ENCODE data around the gene SPTY2D1.

The SPTY2D1 gene

GRCh38 chr11:18566406-18566805 lies 67.7 kb downstream of the SPTY2D1 start:
- no peak for DNase-seq (ENCODE audit: low read depth in 1 of 2, low spot score in 1 of 2)

DNA sequence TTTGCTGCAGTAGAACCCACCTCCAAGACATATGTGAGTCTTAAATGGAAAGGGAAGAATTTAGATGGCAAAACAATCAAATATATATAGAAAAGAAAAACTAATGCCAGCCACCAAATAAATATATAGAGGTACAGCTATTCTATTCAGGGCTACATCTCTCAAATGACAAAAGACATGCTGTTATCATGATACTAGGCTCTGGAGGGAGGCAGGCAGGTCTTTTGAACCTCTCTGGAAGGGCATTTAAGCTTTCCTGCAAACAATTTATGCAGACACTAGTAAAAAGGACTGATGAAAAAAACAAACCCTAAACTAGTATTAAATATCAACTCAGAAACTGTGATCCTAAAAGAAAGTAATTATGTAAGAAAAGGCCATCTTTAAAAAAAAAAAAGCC lies 70.0 kb downstream of the SPTY2D1 start:
- DNase-seq (ENCODE audit: low read depth in 1 of 2, low spot score in 1 of 2) = no peak

GRCh38 chr11:18563090-18563730 lies 70.9 kb downstream of the SPTY2D1 start:
- DNase-seq (ENCODE audit: low read depth in 1 of 2, low spot score in 1 of 2) = no peak

Data from activated CD4-positive, alpha-beta T cell treated with anti-CD3 and anti-CD28 coated beads, Interleukin-2, amount 50 U/mL, for 24 hours (primary cell).